K562 (cell line): ENCODE measurements around the gene LSS. TPM values are rescaled to one million over a fixed set of nuclear protein-coding genes. Genes with fewer than 3 reads are reported as not detected.
A peak's percentile ranks its signal among the peaks of the same experiment; 100 is the strongest.

ENCODE experiments used
- ATAC-seq: fragments of 200-7000 bp; cut with Tn5 transposase; 3 replicates; pipeline ENCODE4 v1.9.1; 2020; ENCODE audit warnings: moderate library complexity
- BruUV-seq: library from RNA; stranded (reverse); fragments of 400-500 nt; replicated peaks from 2 replicates; lab custom pipeline; 2021; lab: Mats Ljungman, UMichigan
- CTCF ChIA-PET: fragments of 300-600 bp; formaldehyde crosslinking; extraction: SDS; loops from one replicate; lab custom pipeline; 2021; ENCODE audit warnings: low intra/inter-chr PET ratio; lab: Yijun Ruan, JAX
- POLR2A ChIA-PET: fragments of 300-600, 350-650 bp; sonication (Branson Sonifier 250); formaldehyde crosslinking; extraction: SDS; loops from one replicate; lab custom pipeline; 2021; ENCODE audit warnings: antibody characterized with exemption, inconsistent platforms; lab: Yijun Ruan, JAX
- DNase-seq, 4 experiments: peaks; one replicate each; pipeline versions ENCODE4 v3.0.0 to v3.0.0-alpha.2; 2011 to 2018; ENCODE audit warnings: low spot score in 3 of 4, mixed read lengths in 3 of 4; ENCODE audit errors: extremely low read depth in 1 of 4
- FAIRE-seq: peaks from 2 replicates; lab custom pipeline; 2011; peaks lifted over from hg19 to GRCh38; lab: Jason Lieb, UNC
- H2AFZ ChIP-seq: 2 replicates; pipeline ENCODE4 v1.6.0; 2011; ENCODE audit warnings: low read depth, low read length, control low read depth, inconsistent platforms
- H3K27ac ChIP-seq: fragments of 200-600 bp; 3 replicates; pipeline ENCODE4 v1.8.0; 2011; ENCODE audit warnings: low read depth, mild to moderate bottlenecking, control low read depth, inconsistent platforms, low read length, moderate library complexity, mixed read lengths; ENCODE audit errors: extremely low read depth
- H3K27me3 ChIP-seq, 2 experiments: fragments of 300-600 bp in 1 of 2; 2 replicates in 1 of 2; 3 replicates in 1 of 2; pipeline versions ENCODE4 v1.6.0 to v1.8.0; 2011; ENCODE audit warnings: inconsistent platforms in 2 of 2, low read length in 2 of 2, mild to moderate bottlenecking in 1 of 2, mixed read lengths in 1 of 2, moderate library complexity in 1 of 2; ENCODE audit not compliant: control insufficient read depth in 2 of 2, insufficient read depth in 2 of 2
- H3K36me3 ChIP-seq: fragments of 300-600 bp; 3 replicates; pipeline ENCODE4 v1.8.0; 2011; ENCODE audit warnings: mild to moderate bottlenecking, low read length, inconsistent platforms; ENCODE audit not compliant: control insufficient read depth, insufficient read depth
- H3K4me1 ChIP-seq, 2 experiments: fragments of 200-600 bp in 1 of 2; replicated peaks in 1 of 2; 2 replicates in 1 of 2; 3 replicates in 1 of 2; pipeline versions ENCODE4 v1.5.1 to v1.8.0; 2011; ENCODE audit warnings: inconsistent platforms in 2 of 2, low read length in 2 of 2, mild to moderate bottlenecking in 1 of 2, mixed read lengths in 1 of 2, moderate library complexity in 1 of 2; ENCODE audit not compliant: control insufficient read depth in 2 of 2, insufficient read depth in 2 of 2
- H3K4me2 ChIP-seq: 2 replicates; pipeline ENCODE4 v1.6.1; 2011; ENCODE audit warnings: low read length, control low read depth, inconsistent platforms, mixed read lengths; ENCODE audit not compliant: insufficient read depth
- H3K4me3 ChIP-seq: fragments of 200-600 bp; sonication (generic), shearing (Covaris generic); 2 replicates; pipeline ENCODE4 v1.5.1; 2016; ENCODE audit warnings: control low read depth, inconsistent platforms
- H3K79me2 ChIP-seq: fragments of 200-600 bp; 3 replicates; pipeline ENCODE4 v1.8.0; 2011; ENCODE audit warnings: low read length, inconsistent platforms; ENCODE audit not compliant: control insufficient read depth, insufficient read depth
- H3K9ac ChIP-seq, 2 experiments: 2 replicates each; pipeline versions ENCODE4 v1.6.0 to v1.6.1; 2011; ENCODE audit warnings: low read depth in 2 of 2, low read length in 2 of 2, control low read depth in 1 of 2, inconsistent platforms in 1 of 2, mild to moderate bottlenecking in 1 of 2, mixed read lengths in 1 of 2; ENCODE audit not compliant: insufficient read depth in 1 of 2
- H3K9me1 ChIP-seq: one replicate; pipeline ENCODE4 v1.6.0; 2011; ENCODE audit warnings: inconsistent platforms, mild to moderate bottlenecking, low read length, moderate library complexity; ENCODE audit not compliant: control insufficient read depth, insufficient read depth
- H3K9me3 ChIP-seq: replicated peaks from 2 replicates; pipeline ENCODE4 v1.5.1; 2011; ENCODE audit warnings: low read depth, low read length, inconsistent platforms; ENCODE audit not compliant: control insufficient read depth, insufficient read depth
- H4K20me1 ChIP-seq: replicated peaks from 2 replicates; pipeline ENCODE4 v1.6.1; 2011; ENCODE audit warnings: low read length, inconsistent platforms, mixed read lengths; ENCODE audit not compliant: control insufficient read depth, insufficient read depth
- POLR2G ChIP-seq: fragments of 200-400 bp; formaldehyde crosslinking; IDR thresholded peaks from 2 replicates; pipeline ENCODE4 v1.6.1; 2017; ENCODE audit warnings: low read depth, mild to moderate bottlenecking, antibody characterized with exemption, low read length, moderate library complexity
- SETDB1 ChIP-seq: IDR thresholded peaks from one replicate; pipeline ENCODE4 v1.6.1; 2012; ENCODE audit warnings: low read length, control low read depth, inconsistent platforms
- ZNF589 ChIP-seq: fragments of 200-800 bp; sonication (Bioruptor generic); IDR thresholded peaks from 2 replicates; pipeline ENCODE4 v1.6.1; 2016; ENCODE audit warnings: low read depth, missing genetic modification characterization, missing compliant biosample characterization
- WGBS: fragments of 100-300 bp; shearing (Covaris generic); methylation state at CpG from one replicate; pipeline ENCODE4 v1.1.6; 2016; ENCODE audit warnings: low coverage, mixed read lengths; ENCODE audit not compliant: insufficient coverage; ENCODE audit errors: missing lambda C conversion rate; 5-methylcytosine and 5-hydroxymethylcytosine counted together
- in situ Hi-C: fragments of 300-500 bp; cut with MboI; formaldehyde crosslinking; loops from 4 replicates; pipeline ENCODE4 v1.15.0; 2018; ENCODE audit warnings: inconsistent platforms, mixed read lengths
- intact Hi-C: fragments of 100-400 bp; cut with micrococcal nuclease; formaldehyde crosslinking; loops from 2 replicates; pipeline ENCODE4 v1.14.2; 2022
- polyA plus RNA-seq, 8 experiments: library from polyadenylated mRNA; depleted of rRNA in 4 of 8; stranded (reverse) in 5 of 8; unstranded in 3 of 8; fragments of >200 nt; fragmentation: Nextera tagmentation in 2 of 8; fragmentation: Illumina TruSeq in 1 of 8; extraction: Ambion mirVana in 2 of 8; extraction: Trizol in 1 of 8; gene quantifications; 2 replicates each; pipeline versions ENCODE4 v1.2.1 to v1.2.3, GENCODE V29; 2011 to 2014; ENCODE audit warnings: inconsistent platforms in 1 of 8, missing spikeins in 1 of 8
- total RNA-seq, 7 experiments: library from RNA; depleted of rRNA in 6 of 7; stranded (reverse); fragments of >200 nt in 6 of 7; fragmentation: Illumina TruSeq in 2 of 7; extraction: Trizol in 2 of 7; gene quantifications; 2 replicates each; pipeline versions ENCODE4 v1.2.1 to v1.2.3, GENCODE V29; 2011 to 2021; ENCODE audit warnings: low replicate concordance in 1 of 7
- TF ChIP-seq, protein P1 (sequence below): IDR thresholded peaks from 2 replicates; pipeline ENCODE4 v1.6.1; 2014; ENCODE audit warnings: antibody characterized with exemption

The LSS gene
- total and polyA plus RNA-seq, 9 of the 15 experiments (the other 6 are each of a cell fraction or from before 2014, with no cell fraction given) = 2.2 to 89.5 (median 37.4) TPM

DNA sequence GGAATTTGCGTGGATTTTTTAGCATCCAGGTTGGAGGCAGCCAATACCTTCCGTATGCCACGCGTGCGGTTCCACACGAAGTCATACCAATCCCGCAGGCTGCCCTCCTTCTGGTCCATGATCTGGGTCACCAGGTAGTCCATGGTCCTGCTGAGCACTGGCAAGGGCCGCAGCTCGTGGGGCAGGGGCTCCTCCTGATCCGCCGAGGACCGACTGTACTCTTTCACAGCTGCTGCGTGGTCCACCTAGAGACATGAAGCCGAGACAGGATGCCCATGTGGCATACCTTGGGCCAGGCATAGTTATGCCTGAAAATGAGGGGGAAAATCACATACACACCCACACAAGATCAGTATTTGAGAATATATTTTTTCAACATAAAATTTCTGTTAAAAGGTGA lies 44.8 kb upstream of the LSS start:
- 0 out of 4 replicates have a peak overlapping the region, but pooled peaks of 1 of the 2 experiments have one; percentile 27 for H3K9ac ChIP-seq
- H3K27me3 ChIP-seq = no peaks in the 10 kb centered on the region
- in situ Hi-C loops (no loop called here), intact Hi-C loops (no loop called here)
- H3K79me2 ChIP-seq = 0 out of 3 replicates have a peak, but pooled peaks cover 1% of the 10 kb centered on the region
- no peak overlapping the region for H3K4me3 ChIP-seq
- no peak overlapping the region for H2AFZ ChIP-seq
- H3K4me1 ChIP-seq = no peaks in the 10 kb centered on the region
- POLR2A ChIA-PET = no interaction called here
- no peak overlapping the region for H3K4me2 ChIP-seq
- no peaks in the 10 kb centered on the region for H3K9me3 ChIP-seq
- FAIRE-seq = no peak
- WGBS = 94% methylated on average over 14 of the region's 14 CpGs
- CTCF ChIA-PET = no interaction called here
- TF ChIP-seq ZNF589 (CRISPR knock-in tag) = no peak
- BruUV-seq = no TSS peak
- H3K9me1 ChIP-seq = peaks cover 4% of the 10 kb centered on the region
- peaks cover 92% of the 10 kb centered on the region for H3K36me3 ChIP-seq
- no peak for DNase-seq
- no peaks in the 10 kb centered on the region for H4K20me1 ChIP-seq
- H3K27ac ChIP-seq = no peak overlapping the region
- ATAC-seq = no peak

DNA sequence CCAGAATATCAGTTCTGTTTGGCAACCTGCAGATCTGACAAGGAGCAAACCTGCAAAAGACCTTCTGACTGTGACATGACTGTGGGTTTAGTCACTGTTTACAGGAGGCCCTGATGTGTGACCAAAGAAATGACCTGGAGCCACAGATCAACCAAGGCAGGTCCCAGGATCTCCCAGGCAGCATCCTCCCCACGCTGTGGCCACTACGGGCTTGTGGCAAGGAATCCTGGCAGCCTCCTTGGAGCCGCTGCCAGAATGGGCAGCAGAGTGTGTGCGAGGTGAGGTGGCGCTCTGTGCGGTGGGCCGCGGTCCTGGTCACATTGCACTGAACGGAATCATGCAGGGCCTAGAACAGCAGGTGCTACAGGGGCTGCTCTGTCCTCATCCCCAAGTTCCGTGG lies 40.9 kb upstream of the LSS start:
- H3K9me1 ChIP-seq = peaks cover 7% of the 10 kb centered on the region
- no peak overlapping the region for H3K4me3 ChIP-seq
- TF ChIP-seq, protein P1, sequence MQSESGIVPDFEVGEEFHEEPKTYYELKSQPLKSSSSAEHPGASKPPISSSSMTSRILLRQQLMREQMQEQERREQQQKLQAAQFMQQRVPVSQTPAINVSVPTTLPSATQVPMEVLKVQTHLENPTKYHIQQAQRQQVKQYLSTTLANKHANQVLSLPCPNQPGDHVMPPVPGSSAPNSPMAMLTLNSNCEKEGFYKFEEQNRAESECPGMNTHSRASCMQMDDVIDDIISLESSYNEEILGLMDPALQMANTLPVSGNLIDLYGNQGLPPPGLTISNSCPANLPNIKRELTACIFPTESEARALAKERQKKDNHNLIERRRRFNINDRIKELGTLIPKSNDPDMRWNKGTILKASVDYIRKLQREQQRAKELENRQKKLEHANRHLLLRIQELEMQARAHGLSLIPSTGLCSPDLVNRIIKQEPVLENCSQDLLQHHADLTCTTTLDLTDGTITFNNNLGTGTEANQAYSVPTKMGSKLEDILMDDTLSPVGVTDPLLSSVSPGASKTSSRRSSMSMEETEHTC = no peak
- TF ChIP-seq SETDB1 (no peak), POLR2G (peak; percentile 62; the same call in 1 of the 2 replicates)
- DNase-seq = no peak
- no peak for FAIRE-seq
- peaks cover 94% of the 10 kb centered on the region for H3K36me3 ChIP-seq
- ChIA-PET POLR2A (interaction anchor here (0.6 to 0.8 kb wide), 2 partner anchors 16 to 24 kb away, joined by 3 read pairs; no protein-coding TSS in a partner anchor), CTCF (no interaction called here)
- intact Hi-C loops = no loop called here
- H3K4me1 ChIP-seq = peaks cover 0 to 15% of the 10 kb centered on the region in 2 experiments; a peak in 3 of 5 replicates
- no peaks in the 10 kb centered on the region for H3K27me3 ChIP-seq
- no peaks in the 10 kb centered on the region for H3K9me3 ChIP-seq
- ATAC-seq = no peak
- in situ Hi-C loops = no loop called here
- 95% methylated on average over 10 of the region's 10 CpGs for WGBS
- H3K4me2 ChIP-seq = no peak overlapping the region
- no peaks in the 10 kb centered on the region for H3K79me2 ChIP-seq
- H3K27ac ChIP-seq = no peak overlapping the region
- H4K20me1 ChIP-seq = 0 out of 2 replicates have a peak, but pooled peaks cover 8% of the 10 kb centered on the region
- 0 out of 4 replicates have a peak overlapping the region, but pooled peaks of 1 of the 2 experiments have one; percentile 37 for H3K9ac ChIP-seq
- no peak overlapping the region for H2AFZ ChIP-seq
- BruUV-seq = TSS peak; percentile 24
